ENCODE data around the gene GTSF1L. TPM values are rescaled to one million over a fixed set of nuclear protein-coding genes. Genes with fewer than 3 reads are reported as not detected.

The GTSF1L gene
- total RNA-seq, 1 donor from 2014 or later, result not detected

- no peaks in the 10 kb centered on the region for H3K27me3 Mint-ChIP-seq (ENCODE audit: low read depth)
- H3K4me3 Mint-ChIP-seq, result no peak overlapping the region
- TF ChIP-seq CTCF (conservative IDR thresholded peaks at IDR 0.05), result no peak
- no peaks in the 10 kb centered on the region for H3K9me3 Mint-ChIP-seq
- H3K27ac Mint-ChIP-seq (ENCODE audit: unreplicated experiment), result no peak overlapping the region
- no peaks in the 10 kb centered on the region for H3K4me1 Mint-ChIP-seq
- DNase-seq (ENCODE audit: low read depth, low spot score), result no peak
- peaks cover 5% of the 10 kb centered on the region for H3K36me3 Mint-ChIP-seq (ENCODE audit: low read depth)
Measured at GRCh38 chr20:43723186-43723585, 3.6 kb downstream of the GTSF1L start.

GRCh38 chr20:43722153-43722505 lies 4.7 kb downstream of the GTSF1L start:
- Mint-ChIP-seq H3K36me3 (ENCODE audit: low read depth) (peaks cover 5% of the 10 kb centered on the region), H3K4me1 (no peaks in the 10 kb centered on the region), H3K4me3 (no peak overlapping the region), H3K27ac (ENCODE audit: unreplicated experiment) (no peak overlapping the region), H3K27me3 (ENCODE audit: low read depth) (no peaks in the 10 kb centered on the region), H3K9me3 (no peaks in the 10 kb centered on the region)
- TF ChIP-seq CTCF (conservative IDR thresholded peaks at IDR 0.05), result no peak
- no peak for DNase-seq (ENCODE audit: low read depth, low spot score)

DNA sequence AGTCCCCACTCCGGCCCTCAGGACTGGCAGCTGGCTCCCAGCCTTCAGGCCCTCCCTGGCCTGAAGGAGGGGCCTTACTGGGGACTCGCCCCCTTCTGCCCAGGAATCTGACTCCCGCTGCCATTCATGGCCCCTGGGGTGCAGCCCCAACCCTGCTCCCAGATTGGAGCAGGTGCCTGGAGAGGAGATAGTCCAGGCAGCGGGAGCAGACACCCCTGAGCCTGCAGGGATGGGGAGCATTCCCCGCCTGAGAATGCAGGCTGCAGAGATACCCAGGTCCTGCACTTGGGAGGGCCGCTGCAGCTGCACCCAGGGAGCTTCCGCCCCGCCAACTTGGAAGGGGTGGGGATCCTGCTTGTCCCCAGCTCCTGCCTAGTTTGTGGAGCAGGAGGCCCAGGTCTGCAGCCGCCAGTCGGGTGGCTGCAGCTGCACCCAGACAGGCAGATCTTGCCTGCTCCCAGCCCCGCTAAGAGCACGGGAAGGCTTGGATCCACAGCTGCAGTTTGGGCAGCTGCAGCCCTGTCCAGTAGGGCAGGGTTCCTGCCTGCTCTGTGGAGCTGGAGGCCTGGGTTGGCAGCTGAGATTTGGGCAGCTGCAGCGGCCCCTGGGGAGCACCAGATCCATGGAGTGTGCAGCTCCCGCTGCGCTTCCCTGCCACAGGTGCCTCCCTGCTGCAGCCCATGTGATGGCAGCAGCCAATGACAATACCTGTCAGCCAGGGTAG lies 5.2 kb downstream of the GTSF1L start:
- DNase-seq (ENCODE audit: low read depth, low spot score), result no peak
- Mint-ChIP-seq H3K27me3 (ENCODE audit: low read depth) (no peaks in the 10 kb centered on the region), H3K36me3 (ENCODE audit: low read depth) (peaks cover 5% of the 10 kb centered on the region), H3K9me3 (no peaks in the 10 kb centered on the region), H3K27ac (ENCODE audit: unreplicated experiment) (no peak overlapping the region), H3K4me3 (no peak overlapping the region), H3K4me1 (no peaks in the 10 kb centered on the region)
- no peak for TF ChIP-seq CTCF (conservative IDR thresholded peaks at IDR 0.05)

DNA sequence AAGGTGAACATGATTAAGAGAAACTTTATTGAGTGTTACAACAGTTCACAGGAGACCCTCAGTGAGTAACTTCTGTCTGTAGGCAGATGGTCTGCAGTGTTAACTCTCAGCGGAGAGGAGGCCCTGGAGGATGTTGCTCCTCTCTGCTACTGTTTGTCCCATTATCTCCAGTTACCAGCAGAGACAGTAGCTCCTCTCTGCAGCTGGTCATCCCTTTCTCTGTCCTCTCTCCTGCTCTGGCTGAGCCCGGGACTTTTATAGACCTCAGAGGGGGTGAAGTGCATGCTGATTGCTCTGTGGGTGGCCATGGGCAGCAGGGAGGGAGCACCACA lies 5.7 kb downstream of the GTSF1L start:
- Mint-ChIP-seq H3K9me3 (no peaks in the 10 kb centered on the region), H3K36me3 (ENCODE audit: low read depth) (peaks cover 5% of the 10 kb centered on the region), H3K4me1 (no peaks in the 10 kb centered on the region), H3K4me3 (no peak overlapping the region), H3K27ac (ENCODE audit: unreplicated experiment) (no peak overlapping the region), H3K27me3 (ENCODE audit: low read depth) (no peaks in the 10 kb centered on the region)
- TF ChIP-seq CTCF (conservative IDR thresholded peaks at IDR 0.05), result no peak
- DNase-seq (ENCODE audit: low read depth, low spot score), result no peak

GRCh38 chr20:43720007-43720406 lies 6.8 kb downstream of the GTSF1L start:
- Mint-ChIP-seq H3K4me1 (no peaks in the 10 kb centered on the region), H3K36me3 (ENCODE audit: low read depth) (peaks cover 5% of the 10 kb centered on the region), H3K9me3 (no peaks in the 10 kb centered on the region), H3K27me3 (ENCODE audit: low read depth) (no peaks in the 10 kb centered on the region), H3K27ac (ENCODE audit: unreplicated experiment) (no peak overlapping the region), H3K4me3 (no peak overlapping the region)
- DNase-seq (ENCODE audit: low read depth, low spot score), result no peak
- TF ChIP-seq CTCF (conservative IDR thresholded peaks at IDR 0.05), result no peak

All from neural crest cell (in vitro differentiated cells).